CMK (cell line): ENCODE data around the gene EIF3A.
A peak's percentile ranks its signal among the peaks of the same experiment; 100 is the strongest.
"Not testable (repeated sequence)": the region's sequence is repeated elsewhere in the genome, so short reads cannot be mapped to it uniquely, and the experiment has no call there.

Experiments used
- DNase-seq: peaks from one replicate; pipeline ENCODE4 v3.0.0-alpha.2; 2010; ENCODE audit warnings: low read depth

EIF3A gene

DNA sequence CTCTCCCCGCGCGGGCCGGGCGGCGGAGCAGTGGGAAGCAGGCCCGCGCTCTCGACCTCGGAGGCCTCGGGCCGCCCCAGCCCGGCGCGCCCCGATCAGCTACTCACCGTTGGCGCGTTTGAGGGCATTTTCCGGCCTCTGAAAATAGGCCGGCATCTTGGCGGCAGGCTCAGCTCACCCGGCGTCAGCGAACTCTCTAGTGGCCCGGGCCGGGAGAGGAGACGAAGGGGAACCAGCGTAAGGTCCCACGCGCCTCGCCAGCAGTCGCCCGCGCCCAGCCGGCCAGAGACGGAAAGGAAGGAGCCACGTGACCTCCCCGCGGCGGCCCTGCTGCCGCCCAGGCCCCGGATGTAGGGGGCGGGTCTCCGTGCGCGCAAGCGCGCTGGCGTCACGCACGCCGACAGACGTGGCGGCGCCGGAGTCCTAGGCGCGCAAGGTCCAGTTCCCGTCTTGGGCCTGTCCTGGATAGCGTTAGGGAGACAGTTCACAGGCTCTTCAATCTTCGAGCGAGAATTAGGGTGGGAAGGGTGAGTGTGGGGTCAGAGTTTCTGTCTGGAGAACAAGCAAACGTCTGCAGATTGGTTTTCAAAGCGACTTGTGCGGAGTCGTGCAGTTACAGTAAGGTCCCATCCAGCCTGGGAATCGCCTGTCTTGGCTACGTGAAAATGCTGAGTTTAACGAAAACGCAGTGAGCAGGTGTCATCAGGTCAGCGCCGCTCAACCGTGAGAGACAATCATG, at the start of gene EIF3A:
Gene EIF3A, minus strand, starts transcription at position 297 of the 739 bp plus-strand sequence. Its CDS starts 141 bp downstream, at position 156.
- DNase-seq, result peak; percentile 76

DNA sequence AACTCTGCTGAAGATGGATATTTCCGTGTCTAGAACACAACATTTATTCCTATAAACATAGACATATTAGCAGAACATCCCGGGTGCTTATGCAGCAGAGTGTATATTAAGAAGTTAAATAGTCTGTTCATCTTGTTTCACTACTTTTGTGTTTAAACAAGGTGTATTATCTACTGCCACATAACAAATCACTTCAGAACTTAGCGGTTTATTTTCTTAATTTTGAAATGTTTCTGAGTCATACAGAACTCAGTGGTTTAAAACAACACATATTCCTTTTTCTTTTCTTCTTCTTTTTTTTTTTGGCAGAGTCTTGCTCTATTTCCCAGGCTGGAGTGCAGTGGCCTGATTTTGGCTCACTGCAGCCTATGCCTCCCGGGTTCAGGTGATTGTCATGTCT, 49.1 kb upstream of the EIF3A start:
- no peak for DNase-seq

- DNase-seq, result no peak
Observed at GRCh38 chr10:119125942-119126341, 45.3 kb upstream of the EIF3A start.

GRCh38 chr10:119120875-119121274, 40.3 kb upstream of the EIF3A start:
- no peak for DNase-seq

GRCh38 chr10:119120413-119120867, 39.8 kb upstream of the EIF3A start:
- DNase-seq, result no peak

- DNase-seq, result no peak
Observed at GRCh38 chr10:119119400-119119799, 38.8 kb upstream of the EIF3A start.

DNA sequence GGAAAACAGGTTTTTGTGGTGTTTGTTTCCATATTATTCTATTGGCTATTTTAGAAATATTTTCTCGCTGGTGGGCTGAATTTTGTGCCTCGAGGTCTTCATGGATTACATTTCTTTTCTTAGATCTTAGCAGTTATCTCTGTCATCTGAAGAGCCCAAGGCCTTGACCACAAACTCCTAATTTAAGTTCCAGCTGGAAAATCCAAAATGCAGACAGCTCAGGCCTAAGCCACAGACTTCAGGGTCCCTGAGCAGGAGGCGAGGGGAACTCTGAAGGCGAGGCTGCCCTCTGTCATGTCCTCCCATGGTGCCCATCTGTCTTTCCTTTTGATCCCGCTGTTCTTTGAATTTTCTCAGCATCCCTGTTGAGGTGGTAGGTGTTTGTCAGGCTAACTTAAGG, 37.6 kb upstream of the EIF3A start:
- no peak for DNase-seq

GRCh38 chr10:119116326-119116951, 35.8 kb upstream of the EIF3A start:
- DNase-seq, result no peak

DNA sequence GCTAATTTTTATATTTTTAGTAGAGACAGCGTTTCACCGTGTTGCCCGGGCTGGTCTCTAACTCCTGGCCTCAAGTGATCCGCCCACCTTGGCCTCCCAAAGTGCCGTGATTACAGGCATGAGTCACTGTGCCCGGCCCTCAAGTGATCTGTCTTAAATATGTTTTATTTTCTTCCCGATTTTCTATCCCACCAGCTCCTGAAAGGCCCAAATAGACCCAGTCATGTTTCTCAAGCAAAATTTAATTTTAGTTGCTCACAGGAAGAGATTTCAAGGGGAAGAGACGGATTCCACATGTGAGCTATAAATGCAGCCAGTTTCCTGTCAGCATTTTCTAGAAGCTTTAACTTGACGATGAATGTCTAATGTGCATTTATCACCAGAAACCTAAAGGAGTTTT, 35.3 kb upstream of the EIF3A start:
- no peak for DNase-seq

GRCh38 chr10:119113751-119114732, 33.4 kb upstream of the EIF3A start:
- DNase-seq, result peak; percentile 66

- DNase-seq, result no peak
Observed at GRCh38 chr10:119112056-119112455, 31.4 kb upstream of the EIF3A start.

DNA sequence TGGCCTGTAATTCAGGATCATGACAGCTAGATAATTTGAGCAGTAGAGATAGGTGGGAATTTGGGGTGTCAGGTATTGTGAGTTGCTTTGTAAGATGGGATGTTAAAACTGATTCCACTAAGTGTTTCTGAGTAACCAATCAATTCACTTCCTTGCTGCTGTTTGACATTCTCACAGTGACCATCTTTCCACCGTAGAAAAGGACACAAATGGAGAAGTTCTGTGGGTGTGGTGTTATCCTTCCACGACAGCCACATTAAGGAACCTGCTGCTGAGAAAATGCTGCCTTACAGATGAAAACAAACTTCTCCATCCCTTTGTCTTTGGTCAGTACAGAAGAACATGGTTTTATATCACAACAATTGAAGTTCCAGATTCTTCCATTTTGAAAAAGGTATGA, 27.2 kb upstream of the EIF3A start:
- not testable (repeated sequence) for DNase-seq

DNA sequence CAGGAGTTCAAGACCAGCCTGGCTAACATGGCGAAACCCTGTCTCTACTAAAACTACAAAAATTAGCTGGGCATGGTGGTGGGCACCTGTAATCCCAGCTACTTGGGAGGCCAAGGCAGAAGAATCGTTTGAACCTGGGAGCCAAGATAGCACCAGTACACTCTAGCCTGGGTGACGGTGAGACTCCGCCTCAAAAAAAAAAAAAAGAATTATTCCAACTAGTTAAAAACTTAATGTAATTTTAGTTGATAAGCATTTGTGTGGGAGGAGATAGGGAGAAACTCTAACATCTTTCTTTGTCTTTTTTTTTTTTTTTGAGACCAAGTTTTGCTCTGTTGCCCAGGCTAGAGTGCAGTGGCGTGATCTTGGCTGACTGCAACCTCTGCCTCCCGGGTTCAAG, 26.5 kb upstream of the EIF3A start:
- not testable (repeated sequence) for DNase-seq

- not testable (repeated sequence) for DNase-seq
Observed at GRCh38 chr10:119105899-119106298, 25.3 kb upstream of the EIF3A start.

GRCh38 chr10:119105155-119105554, 24.5 kb upstream of the EIF3A start:
- DNase-seq, result no peak

- DNase-seq, result no peak
Observed at GRCh38 chr10:119104654-119105015, 24.0 kb upstream of the EIF3A start.

DNA sequence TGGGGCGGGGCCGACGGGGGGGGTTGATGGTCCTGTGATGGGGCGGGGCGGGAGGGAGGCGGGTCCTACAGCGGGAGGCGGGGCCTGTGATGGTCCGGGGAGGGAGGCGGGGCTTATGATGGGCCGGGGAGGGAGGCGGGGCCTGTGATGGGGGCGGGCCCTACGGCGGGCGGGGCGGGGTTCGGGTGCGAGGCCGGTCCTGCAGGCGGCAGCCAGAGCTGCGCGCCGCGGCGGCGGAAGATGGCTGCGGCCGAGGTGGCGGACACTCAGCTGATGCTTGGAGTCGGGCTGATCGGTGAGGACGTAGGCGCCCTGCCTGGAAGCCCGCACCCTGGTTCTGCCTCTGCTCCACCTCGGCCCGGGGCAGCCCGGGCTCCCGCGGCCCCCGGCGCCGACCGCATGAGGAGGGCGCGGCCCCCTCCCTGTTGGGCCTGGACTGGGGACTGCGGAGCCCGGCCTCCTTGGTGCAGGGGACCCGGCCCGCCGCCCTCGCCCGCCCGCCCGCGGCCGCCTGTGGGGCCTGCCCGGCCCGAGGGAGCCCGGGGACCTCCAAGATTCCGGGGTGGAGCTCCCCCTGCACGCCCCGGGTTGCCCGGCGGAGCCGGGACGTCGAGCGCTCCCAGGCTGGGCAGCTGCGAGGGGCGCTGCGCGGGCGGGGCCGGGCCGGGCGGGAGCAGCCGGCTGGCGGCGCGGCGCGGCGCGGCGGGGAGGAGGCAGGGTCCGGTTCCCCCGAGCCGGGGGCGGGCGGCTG, 23.5 kb upstream of the EIF3A start, which contains the start of gene DENND10:
Gene DENND10, plus strand, starts transcription at position 211 of the 751 bp plus-strand sequence. Its CDS starts 30 bp downstream, at position 241.
- peak; percentile 49 for DNase-seq

- DNase-seq, result no peak
Observed at GRCh38 chr10:119103241-119103902, 22.8 kb upstream of the EIF3A start.

DNA sequence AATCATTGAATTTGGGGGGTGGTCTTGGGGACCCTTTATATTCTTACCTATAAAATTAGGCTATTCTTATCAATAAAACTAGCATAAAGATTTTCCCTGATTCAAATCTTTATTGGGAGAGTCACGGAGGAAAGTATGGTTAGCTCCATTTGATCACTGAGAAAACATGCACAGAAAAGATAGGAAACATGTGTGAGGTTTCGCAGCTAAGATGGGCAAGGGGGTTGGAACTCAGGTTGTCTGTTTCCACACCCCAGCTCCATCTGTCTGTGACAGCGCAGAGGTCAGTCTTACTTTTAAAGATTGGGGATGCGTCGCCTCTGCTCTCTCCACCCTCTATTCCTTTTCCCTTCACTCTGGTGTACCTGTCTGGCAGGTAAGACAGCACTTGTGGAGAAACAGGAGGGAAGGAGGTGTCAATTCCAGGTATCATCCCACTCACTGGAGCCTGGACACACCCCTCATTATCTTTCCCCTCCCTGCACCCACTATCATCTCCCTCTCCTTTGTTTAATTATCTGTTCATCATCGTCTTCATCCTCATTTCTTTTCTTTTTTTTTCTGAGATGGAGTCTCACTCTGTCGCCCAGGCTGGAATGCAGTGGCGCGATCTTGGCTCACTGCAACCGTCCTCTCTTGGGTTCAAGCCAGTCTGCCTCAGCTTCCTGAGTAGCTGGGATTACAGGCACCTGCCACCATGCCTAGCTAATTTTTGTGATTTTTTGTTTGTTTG, 20.9 kb upstream of the EIF3A start:
- no peak for DNase-seq
